CD1c-positive myeloid dendritic cell (primary cell): ENCODE measurements around the gene HYAL2.

Experiments
- DNase-seq: peaks from one replicate; pipeline ENCODE4 v3.0.0-alpha.2; 2016; ENCODE audit errors: extremely low spot score

The HYAL2 gene

GRCh38 chr3:50271314-50271936 is 51.1 kb downstream of the HYAL2 start:
- no peak for DNase-seq

DNA sequence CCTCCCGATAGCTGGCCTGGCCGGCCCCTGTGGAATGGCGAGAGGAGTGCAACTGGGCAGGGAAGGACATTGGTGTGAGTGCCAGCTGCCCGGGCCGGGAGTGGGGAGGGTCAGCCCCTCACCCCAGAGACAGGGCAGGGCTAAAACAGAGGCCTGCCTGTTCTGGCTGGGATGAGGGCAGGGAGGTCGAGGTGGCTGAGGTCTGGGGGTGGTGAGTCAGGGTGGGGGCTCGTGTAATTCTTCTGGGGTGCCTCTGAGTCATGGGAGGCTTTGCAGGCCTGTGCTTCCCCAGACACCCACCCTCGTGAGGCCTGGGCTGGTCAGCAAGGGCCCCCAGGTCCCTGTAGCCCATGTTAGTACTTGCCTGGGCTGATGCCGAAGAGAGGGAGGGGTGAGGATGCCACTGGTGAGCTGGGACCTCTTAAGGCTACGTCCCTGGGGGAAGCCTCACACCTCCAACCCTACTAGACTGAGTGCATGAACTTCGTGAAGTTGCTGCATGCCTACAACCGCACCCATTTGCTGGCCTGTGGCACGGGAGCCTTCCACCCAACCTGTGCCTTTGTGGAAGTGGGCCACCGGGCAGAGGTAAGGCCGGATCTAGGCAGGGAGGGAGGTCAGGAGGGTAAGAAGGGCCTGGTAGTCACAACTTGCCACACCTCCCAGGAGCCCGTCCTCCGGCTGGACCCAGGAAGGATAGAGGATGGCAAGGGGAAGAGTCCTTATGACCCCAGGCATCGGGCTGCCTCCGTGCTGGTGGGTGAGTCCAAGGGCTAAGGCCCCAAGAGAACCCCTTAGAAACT is 51.9 kb downstream of the HYAL2 start:
- no peak for DNase-seq

GRCh38 chr3:50269977-50270413 is 52.5 kb downstream of the HYAL2 start:
- no peak for DNase-seq

DNA sequence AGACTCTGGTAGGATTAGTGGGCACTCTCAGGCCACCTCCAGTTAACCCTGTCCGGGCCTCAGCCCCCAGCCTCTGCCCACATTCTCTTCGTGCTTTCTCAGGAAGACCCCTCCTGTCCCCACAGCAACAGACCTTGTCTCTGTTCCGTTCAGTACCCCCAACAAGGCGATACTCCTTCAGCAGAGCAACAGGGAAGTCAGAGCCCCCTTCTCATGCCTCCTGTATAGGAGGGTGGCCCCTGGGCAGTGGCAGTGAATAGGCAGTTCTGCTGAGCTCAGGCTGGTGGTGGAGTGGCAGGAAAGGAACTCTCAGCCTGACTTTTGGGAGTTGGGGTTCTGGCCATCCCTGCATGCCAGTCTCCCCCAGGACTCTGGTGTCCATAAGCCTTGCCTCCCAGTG is 53.1 kb downstream of the HYAL2 start:
- DNase-seq: no peak

- DNase-seq: no peak
These were observed 53.7 kb downstream of the HYAL2 start, which contains the start of gene SEMA3B for GRCh38 chr3:50268703-50269451. TSS of gene SEMA3B (plus strand) at chr3:50269147. CDS start at chr3:50269241, 94 bp downstream.

DNA sequence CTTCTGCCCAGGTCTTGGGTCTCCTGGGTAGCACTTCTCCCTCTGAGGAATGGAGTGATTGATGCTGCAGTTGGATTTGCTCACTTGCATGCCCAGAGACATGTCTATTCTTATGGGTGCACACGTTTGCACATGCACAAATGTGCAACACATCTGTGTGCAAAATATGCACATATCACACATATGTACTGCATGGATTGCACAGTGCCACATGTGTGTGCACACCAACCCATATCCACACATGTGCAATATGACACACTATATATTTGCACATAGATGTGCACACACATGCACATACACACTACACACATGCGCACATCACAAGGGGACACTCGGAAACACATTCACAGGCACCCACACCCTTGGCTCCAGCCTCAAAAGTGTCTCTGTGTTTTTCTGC is 54.3 kb downstream of the HYAL2 start:
- DNase-seq: no peak
